Adrenal gland (tissue), 5 donors: Measurements from ENCODE around the gene UBAC1.

Experiments used
- CTCF ChIP-seq, 6 experiments: fragments of 450-650 bp in 4 of 6; fragments of 200-600 bp in 2 of 6; sonication (generic) in 1 of 6; IDR thresholded peaks; 1 replicate in 5 of 6; 2 replicates in 1 of 6; pipeline versions ENCODE4 v1.5.1 to v1.8.0; 2016 to 2021; ENCODE audit warnings: antibody characterized with exemption in 6 of 6, mild to moderate bottlenecking in 2 of 6, moderate library complexity in 1 of 6
- POLR2A ChIP-seq, 2 donors: fragments of 450-650 bp; IDR thresholded peaks; one replicate each; pipeline ENCODE4 v1.6.1; 2017; ENCODE audit warnings: antibody characterized with exemption in 2 of 2, mild to moderate bottlenecking in 2 of 2, moderate library complexity in 1 of 2
- donor health status: DM: no; HTN: no; CAD: no.

- TF ChIP-seq CTCF (IDR thresholded peaks at IDR 0.05) (no peak), POLR2A (IDR thresholded peaks at IDR 0.05) (no peak)
Measured at GRCh38 chr9:135941288-135941995, 19.7 kb downstream of the UBAC1 start.
